ENCODE measurements around the gene SCUBE3.
A peak's percentile ranks its signal among the peaks of the same experiment; 100 is the strongest.

The SCUBE3 gene

DNA sequence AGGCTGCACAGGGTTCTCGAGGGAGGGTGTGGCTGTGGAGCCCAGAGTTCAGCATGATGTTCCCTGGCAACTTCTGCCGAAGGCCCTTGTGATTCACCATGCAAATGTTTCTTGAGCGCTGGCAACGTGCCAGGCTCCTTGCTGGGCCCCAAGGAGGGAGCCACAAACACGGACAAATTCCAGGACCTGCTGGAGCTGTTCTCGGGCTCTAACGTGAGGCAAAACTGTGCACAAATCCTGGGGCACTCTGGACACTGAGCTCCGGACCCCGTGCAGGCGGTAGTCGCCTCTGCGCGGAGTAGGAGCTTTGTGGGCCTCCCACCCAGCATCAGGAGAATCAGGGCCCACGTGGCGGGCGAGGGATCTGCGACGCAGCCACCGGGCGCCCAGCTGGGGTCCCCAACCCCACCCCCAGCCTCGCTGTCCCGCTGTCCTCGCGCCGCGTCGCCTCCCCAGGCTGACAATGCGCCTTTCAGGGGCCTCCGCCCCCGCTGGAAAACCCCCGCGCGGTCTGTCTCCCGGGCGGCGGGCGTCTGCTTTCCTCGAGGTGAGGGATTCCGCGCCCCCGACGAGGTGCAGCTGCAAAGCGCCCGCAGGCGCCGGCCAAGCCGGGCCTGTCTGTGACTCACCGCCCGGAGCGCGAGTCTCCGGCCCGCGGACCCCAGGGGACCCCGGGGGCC, 31.7 kb upstream of the SCUBE3 start:
- peak; percentile 34 for DNase-seq

DNA sequence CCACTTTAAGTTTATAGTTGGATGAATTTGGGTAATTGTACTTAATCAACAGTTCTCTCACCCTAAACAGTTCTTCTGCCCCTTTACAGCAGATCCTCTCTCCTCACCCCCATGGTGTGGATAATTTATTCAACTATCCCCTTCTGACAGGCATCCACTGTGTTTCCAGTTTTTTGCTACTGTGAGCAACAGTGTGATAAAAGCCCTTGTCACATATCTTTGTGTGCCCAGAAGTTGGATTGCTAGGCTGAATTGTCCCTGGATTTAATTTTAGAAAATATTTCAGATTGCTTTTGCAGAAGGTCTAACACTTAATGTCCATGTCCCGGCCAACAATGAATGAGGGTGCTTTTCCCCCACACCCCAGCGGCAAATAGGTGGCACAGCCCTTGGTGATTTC, 30.5 kb upstream of the SCUBE3 start:
- DNase-seq: no peak

DNA sequence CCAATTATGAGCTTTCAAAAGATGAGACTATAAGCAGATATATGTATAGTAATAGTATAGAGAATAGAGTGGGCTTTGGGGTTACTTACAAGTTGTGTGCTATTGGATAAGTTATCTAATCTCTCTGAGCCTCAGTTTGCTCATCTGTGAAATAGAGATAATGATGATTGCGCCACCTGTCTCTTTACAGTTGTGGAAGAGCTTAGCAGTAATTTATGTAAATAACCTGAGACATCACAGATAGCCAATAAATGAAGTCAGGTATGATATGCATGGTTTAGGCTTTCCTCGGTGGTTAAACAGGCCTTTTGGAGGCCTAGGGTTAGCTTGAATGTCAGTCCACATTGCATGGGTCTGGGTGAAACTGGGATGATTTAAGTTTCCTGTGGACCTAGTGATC, 29.8 kb upstream of the SCUBE3 start:
- DNase-seq: no peak

DNA sequence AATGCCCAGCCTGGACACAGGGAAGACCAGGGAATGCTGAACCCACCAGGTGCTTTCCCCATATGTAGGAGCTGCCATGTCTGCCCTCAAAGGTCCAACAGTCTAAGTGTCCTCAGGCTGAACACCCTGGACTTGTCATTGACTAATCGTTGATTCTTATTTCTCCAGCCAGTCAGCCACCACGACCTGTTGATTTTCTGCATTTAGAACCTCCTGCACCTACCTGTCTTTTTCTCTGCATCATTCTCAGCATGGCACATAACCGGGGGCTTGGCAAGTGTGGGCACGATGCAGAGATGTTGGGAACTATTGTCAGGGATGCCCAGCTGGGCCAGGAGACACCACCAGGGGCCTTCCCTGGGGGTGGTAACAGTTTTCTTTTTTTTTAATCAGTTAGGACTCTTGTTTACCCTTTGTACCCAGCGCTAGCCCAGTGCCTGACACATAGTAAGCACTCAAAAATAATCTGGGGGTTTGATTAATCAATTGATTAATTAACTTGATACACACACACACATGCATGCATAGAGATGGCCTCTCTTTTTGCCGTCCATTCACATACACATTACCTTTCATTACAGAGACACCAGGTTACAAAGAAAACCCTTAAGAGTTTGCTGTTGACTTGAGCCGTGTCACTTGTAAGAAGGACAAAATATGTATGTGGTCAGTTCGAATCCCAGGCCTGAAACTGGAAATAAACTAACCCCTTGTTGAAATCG, 29.0 kb upstream of the SCUBE3 start:
- DNase-seq: no peak

DNA sequence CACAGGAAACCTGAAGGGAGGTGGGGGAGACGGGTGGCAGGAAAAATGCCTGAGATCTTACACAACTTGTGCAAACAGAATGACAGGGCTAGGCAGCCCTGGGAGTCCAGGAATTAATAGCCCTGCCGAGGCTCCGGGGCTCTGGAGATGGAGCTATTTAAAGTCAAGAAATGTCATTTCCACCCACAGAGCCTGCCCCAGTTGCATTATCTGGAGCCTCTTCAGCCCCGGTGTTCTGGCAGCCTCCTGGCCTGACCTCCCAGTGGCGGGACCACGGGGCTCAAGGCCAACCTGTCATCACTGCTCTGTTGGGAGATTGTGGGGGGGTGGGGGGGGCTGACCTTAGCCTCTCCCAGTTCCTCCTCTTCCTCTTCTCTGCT, 28.5 kb upstream of the SCUBE3 start:
- DNase-seq: no peak

DNA sequence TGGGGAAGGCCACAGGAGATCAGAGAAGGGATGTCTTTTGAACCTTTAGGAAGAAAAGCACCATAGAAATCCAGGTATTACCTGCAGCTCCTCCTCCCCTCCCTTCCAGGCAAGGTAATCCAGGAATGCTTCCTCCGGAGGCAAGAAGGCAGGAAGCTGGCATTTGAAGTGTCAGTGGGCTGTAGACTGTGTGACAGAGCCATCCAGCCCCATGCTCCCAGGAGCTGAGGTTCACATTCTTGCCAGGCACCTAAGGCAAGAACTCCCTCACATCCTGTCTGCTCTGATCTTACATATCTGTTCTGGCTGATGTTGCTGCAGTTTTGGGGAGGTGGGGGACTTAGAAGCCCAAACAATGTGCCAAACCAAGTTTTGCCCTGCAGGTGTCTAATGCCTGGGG, 27.8 kb upstream of the SCUBE3 start:
- no peak for DNase-seq

DNA sequence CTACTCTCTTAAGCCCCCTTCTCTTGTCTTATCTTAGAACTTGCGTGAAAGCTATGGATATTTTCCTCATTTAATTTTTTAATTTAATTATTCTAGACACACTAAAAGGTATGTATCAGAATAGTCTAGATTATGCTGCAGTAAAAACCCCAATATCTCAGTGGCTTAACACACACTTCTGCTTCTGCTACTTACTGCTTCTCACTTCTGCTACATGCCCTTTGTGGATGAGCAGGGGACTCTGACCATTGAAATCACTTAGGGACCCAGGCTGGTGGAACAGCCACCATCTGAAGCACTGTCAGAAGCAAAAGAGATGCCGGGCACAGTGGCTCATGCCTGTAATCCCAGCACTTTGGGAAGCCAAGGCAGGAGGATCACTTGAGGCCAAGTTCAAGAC, 27.2 kb upstream of the SCUBE3 start:
- DNase-seq: no peak

DNA sequence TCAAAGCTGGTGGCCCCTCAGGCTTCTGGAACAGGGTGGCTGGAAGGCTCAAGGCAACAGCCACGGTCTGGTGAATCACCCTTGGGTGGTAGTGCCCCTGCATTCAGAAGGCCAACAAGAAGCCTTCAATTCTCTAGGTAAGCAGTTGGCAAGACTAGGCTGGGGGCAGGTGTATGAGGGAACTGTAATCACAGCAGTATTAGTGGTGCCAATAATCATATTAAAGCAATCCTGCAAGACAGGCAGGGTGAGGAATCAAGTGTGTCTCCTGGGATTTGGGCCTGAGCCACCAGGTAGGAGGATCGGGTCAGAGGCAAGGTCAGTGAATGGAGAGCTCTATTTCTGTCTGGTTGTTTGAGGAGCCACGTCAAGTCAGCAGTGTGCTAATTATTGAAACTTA, 24.9 kb upstream of the SCUBE3 start:
- DNase-seq: no peak

DNA sequence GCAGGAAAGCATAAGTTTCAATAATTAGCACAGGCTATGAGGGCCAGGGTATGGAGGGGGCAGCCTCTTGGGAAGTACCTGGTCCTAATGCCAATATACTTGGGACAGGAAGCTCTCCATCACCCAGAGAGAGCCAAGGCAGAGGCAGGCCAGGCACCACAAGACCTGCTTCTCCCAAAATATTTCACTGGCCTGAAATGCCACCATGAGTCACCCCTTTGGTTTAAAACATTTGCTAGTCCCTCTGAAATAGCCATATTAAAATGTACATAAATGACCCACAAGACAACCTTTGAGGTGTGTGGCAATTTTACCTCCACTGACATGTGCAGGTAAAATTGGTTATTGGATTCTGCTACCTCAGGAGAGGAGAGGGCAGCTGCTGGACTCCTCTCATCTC, 23.4 kb upstream of the SCUBE3 start:
- no peak for DNase-seq

DNA sequence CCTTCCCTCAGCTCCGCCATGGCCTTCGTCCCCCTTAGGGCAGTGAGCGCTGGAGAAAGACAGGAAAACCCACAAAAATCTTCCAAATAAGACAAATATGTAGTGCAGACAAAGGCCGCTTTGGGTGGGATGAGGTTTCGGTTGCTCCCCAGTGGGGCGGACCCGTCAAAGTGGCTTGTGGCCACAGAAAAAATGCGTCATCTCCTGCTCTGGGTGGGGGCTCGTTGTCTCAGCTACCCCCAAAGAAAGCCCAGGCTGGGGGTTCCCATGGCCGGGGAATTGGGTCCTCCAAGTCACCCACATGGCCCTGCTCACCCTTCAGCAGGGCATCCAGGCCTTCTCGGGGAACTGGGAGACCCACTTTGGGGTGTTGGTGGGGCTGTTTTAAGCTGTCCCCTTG, 21.9 kb upstream of the SCUBE3 start:
- DNase-seq: no peak

DNA sequence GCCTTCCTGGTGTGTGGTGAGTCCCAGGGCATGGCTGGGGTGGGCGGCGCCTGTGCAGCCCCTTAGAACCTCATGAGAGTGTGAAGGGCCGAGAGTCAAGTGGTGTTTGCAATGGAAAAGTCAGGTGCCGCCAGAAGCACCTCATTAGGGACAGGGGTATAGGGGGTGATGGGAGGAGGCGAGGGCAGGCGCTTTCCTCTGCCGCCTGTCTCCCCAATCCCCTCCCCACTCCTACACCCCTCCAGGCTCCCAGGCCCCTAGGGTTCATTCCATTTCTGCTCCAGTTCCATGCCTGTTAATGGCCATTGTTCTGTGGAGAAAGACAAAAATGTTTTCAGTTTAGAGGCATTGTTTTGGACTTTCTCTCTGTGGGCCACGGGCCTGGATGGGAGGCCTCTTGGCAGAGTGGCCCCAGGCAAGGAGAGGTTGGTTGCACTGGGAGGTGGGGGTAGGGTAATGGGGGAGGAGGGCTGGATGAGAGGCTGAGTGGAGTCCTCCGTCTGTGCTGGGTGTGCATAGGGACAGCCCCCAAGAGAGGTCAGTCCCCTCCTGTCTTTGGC, 21.4 kb upstream of the SCUBE3 start:
- no peak for DNase-seq

DNA sequence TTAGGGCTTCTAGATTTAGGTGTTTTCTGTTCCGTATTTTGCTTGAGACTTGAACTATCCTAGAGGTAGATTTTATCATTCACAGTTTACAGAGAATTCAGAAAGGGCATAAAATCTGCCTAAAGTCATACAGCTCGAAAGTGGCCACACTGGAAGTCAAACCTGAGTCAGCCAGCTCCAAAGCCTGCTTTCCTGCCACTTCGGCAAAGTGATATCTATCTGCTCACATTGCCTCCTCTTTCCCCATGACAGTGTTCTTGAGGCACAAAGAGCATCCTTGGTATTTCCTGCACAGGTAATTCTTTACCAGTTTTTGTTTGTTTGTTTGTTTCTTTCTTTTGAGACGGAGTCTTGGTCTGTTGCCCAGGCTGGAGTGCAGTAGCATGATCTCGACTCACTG, 19.4 kb upstream of the SCUBE3 start:
- no peak for DNase-seq

DNA sequence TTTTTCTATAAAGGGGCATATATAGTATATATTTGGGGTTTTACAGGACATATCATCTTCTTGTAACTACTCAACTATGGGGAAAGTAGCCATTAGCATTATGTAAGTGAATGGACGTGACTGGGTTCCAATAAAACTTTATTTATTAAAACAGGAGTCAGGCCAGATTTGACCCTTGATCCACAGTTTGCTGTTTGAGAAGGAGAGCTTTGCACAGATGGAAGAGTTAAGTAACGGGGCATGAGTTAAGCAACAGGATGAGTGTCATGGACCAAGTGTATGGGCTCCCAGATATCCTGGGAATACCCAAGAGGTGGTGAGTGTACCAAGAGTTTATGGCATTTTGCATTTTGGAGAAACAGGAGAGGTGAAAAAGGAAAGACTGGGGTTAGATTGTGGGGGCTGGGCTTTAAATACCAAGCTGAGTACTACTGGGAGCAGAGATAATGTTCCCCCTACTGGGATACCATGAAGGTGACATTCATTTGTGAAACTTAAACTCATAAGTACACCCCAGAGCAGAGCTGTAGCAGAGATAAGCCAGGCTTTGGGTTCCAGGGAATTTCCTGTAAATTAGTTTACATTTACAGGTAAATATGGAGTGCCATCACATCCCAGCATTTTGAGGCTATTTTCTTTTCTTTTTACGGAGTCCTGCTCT, 18.5 kb upstream of the SCUBE3 start:
- no peak for DNase-seq

DNA sequence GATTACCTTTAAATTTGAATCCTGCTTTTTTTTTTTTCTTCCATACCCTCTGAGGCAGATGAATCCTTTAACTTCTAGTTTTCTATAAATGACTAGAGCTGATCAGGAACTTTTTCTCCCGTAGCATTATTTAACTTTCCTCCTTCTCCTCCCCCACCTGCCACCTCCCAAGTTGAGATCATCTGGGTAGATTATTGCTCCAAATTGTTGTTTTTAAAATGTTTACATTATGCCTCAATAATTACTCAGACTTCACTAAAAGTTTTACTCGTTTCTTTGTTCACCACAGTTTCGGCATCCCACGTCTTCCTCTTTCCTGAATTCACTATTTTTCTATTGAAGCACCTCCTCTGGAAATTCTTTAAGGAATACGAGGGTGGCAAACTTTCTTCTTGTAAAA, 16.6 kb upstream of the SCUBE3 start:
- DNase-seq: no peak

DNA sequence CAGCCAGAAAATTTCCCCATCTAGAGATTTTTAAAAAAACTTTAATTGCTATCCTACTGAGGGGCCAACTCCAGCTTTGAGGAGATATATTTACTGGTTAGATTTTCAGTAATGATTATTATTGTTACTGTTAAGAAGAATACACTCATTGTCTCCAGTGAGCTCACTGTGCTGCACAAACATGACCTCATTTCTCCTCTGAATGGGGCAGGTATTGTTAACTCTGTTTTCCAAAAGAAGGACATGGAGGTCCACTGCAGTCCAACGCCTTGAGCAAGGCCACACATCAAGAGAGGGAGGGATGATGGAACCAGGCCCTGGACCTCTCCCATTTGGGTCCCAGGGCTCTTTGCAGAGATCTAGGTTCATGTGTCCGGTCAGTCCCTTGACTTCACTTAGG, 13.9 kb upstream of the SCUBE3 start:
- DNase-seq: no peak

DNA sequence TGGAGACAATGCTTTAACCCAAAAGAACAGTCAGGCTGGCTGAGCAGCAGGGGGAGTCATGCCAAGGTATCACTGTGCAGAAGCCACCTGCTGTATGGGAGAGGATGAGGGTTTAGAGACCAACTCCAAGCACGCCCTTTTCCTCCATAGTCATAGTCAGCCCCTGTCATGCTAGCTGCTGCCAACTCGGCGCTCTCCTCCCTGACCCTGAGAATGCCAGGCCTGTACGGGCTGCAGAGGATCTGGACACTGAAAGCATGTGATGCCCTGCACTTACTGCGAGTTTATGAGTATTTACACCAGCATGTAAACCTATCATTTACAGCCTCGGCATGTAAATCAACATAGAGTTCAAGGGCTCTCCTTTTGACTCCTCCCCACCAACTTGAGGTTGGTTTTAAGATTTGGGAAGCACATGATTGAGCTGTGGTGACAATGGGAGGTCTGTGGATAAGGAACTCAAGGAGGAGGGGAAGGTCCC, 11.7 kb upstream of the SCUBE3 start:
- DNase-seq: no peak

DNA sequence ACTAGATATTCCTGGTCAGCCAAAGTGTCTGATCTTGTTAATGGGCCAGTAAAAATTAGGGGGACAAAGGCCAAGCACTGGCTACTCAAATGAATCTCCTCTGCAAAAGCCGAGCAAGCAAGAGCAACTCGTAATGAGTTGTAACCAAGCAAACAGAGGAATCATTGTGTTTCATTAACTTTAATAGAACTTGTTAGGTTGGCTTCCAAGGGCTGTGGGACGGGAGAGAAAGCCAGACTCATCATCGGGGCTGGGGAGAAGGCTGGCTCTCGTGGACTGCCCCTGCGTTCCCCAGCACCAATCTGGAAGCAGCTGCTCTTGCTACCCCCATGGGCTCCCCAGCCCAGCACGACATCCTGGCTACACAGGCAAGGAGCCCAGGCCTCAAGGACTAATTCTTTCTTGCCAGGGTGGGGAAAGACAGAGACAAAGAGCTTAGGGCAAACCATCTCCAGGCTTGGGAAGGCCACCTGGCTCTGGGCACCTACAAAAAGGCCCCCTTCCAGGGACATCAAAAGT, 10.5 kb upstream of the SCUBE3 start:
- no peak for DNase-seq

DNA sequence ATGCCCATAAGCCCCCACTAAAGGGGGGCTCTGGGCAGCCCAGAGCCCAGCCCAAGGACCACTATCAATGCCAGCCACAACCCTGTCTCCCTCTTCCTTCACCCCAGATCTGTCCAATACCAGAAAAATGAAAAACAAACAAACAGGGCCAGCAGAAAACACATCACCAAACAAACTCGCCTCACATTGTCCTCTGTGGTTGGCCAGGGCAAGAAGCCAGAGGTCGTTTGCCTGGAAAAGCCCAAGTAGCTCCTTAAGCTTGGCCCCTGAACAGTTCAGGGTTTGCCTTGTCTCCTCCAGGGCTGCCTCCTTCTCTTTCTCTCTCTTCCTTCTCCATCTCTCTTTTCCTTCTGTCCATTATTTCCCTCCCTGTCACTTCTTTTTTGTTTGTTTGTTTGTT, 10.1 kb upstream of the SCUBE3 start:
- DNase-seq: no peak

DNA sequence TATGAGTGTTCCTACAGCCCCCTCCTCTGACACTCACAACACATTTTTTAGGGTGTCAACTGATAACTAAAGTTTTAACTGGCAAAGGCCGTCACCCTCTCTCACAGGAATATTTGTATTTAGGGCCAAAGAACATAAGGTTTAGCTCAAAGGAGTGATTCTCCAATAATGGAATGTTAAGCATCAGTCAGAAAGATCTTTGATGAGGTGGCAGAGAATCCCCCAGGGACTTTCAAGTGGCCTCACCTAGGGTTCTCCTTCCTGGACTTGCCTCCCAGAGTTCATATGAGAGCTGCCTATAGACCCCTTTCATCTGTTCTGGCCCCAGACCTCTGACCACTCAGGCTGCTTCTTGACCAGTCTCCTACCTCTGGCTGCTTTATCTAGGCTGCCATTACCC, 7.4 kb upstream of the SCUBE3 start:
- DNase-seq: no peak

DNA sequence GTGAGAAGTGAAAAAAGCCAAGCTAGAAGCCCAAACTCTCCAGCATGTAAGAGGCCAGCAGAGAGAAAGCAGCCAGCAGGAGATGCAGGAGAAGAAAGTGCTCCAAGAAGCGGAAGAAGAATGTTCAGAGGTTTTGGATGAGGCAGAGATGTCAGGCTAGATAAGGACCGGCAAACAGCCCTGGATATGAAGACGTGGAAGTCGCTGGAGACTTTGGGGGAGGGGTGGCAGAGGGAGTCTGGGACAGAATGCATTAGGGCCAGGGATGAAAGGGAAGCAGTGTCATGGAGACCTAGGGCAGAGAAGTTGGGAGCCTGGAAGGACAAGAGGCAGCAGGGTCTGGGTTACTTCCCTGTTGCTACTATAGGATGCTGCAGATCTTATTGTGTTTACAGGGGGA, 5.3 kb upstream of the SCUBE3 start:
- DNase-seq: no peak

DNA sequence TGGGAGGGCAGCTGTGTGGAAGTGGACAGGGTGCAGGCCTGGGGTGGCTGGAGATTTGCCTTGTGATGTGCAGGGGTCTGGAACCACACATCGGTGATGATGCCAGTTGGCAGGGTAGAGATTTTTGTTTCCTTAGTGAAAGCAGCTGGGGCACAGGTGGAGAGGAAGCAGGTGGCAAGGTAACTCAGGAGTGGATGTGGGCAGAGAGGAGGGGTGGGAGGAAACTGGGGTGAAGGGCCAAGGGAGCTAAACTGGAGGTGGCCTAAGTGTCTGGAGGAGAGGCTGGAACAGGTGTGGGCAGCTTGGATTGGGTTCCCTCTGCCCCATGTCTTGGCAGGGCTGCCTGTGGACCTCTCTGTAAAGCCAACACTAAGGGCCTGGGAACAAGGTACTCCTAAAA, 4.7 kb upstream of the SCUBE3 start:
- peak; percentile 43 for DNase-seq

DNA sequence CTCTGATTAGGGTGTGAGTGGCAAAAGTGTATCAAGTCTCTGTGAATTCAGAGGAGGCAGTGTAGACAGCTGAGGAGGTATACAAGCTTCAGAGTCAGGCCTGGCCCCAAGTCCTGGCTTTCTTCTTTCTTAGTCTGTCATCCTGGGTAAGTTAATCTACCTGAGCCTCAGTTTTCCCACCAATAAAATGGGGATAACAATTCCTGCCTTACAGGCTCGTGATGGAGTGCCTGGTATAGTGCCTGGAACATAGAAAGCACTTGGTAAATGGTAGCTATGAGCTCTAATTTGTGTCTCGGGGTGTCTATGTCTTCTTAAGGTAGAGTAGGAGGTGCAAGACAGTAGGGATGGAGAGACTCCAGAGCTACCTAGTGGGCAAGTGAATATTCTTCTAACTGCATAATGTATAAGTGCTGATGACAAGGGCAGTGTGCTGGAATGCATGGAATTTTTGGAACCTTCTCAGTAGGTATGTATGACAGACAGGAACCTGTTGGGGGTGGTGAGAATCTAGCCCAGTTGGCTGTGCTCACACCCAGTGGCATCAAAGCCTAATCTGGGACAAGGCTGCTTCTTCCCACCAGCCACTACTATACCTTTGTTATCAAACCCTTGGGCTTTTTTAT, 4.0 kb upstream of the SCUBE3 start:
- DNase-seq: no peak

DNA sequence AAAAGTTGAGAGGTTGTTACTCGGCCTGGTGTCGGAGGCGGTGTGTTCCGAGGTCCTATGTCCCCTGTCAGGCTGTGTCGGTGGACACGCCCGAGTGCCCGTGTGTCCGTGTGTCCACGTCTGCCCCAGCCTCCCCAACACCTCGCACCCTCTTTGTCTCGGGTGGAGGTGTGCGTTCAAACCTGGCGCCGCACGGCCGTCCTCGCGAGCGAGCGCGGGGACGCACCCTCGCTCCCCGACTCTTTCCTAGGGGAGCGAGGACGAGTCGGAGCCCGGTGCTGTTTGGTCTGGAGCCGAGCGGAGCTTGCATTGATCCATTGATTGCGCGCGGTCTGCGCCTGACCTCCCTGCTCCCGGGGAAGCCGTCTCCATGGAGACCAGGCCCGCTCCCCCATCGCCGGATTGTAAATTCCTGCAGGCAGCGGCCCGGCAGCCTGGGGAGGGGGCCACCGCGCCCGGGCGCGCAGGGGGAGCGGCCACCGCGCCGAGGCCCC, 411 bp upstream of the SCUBE3 start:
- DNase-seq: no peak
